HL-60 (cell line): ENCODE measurements around the gene DIP2B.

Source experiments
- DNase-seq, 2 experiments: peaks; one replicate each; pipeline ENCODE4 v3.0.0-alpha.2; 2010 to 2020; ENCODE audit warnings: low read depth in 1 of 2, low spot score in 1 of 2
- H3K27ac ChIP-seq: fragments of 250-450 bp; sonication (Bioruptor Pico); replicated peaks from 2 replicates; pipeline ENCODE4 v1.5.1; 2020; ENCODE audit warnings: mild to moderate bottlenecking, moderate library complexity
- H3K27me3 ChIP-seq: fragments of 250-450 bp; sonication (Bioruptor Pico); 2 replicates; pipeline ENCODE4 v1.5.1; 2021; ENCODE audit warnings: mild to moderate bottlenecking, moderate library complexity; ENCODE audit not compliant: insufficient read depth, poor library complexity, severe bottlenecking
- H3K4me3 ChIP-seq: replicated peaks from 2 replicates; pipeline ENCODE4 v1.5.1; 2011; ENCODE audit warnings: mild to moderate bottlenecking, control low read depth, low read length; ENCODE audit not compliant: insufficient read depth
- CTCF ChIP-seq: IDR thresholded peaks from one replicate; pipeline ENCODE4 v1.5.1; 2011; ENCODE audit warnings: low read length, control low read depth, inconsistent platforms; ENCODE audit not compliant: insufficient read depth
- GABPA ChIP-seq: IDR thresholded peaks from 2 replicates; pipeline ENCODE4 v1.6.1; 2012; ENCODE audit warnings: low read depth
- POLR2AphosphoS5 ChIP-seq: IDR thresholded peaks from 2 replicates; pipeline ENCODE4 v1.6.1; 2012; ENCODE audit warnings: low read depth
- REST ChIP-seq: IDR thresholded peaks from 2 replicates; pipeline ENCODE4 v1.6.1; 2012; ENCODE audit warnings: low read depth; ENCODE audit not compliant: insufficient replicate concordance
- SPI1 ChIP-seq: IDR thresholded peaks from 2 replicates; pipeline ENCODE4 v1.6.1; 2012; ENCODE audit warnings: low read depth, mild to moderate bottlenecking, borderline replicate concordance

The DIP2B gene

GRCh38 chr12:50715174-50715573 is 210.4 kb downstream of the DIP2B start:
- TF ChIP-seq POLR2AphosphoS5 (no peak), REST (no peak), CTCF (no peak), SPI1 (no peak), GABPA (no peak)
- no peak for DNase-seq
- no peaks in the 10 kb centered on the region for H3K27me3 ChIP-seq
- H3K27ac ChIP-seq, result no peak overlapping the region
- H3K4me3 ChIP-seq, result no peak overlapping the region

GRCh38 chr12:50718760-50719159 is 214.0 kb downstream of the DIP2B start:
- Histone ChIP-seq H3K27me3 (no peaks in the 10 kb centered on the region), H3K4me3 (no peak overlapping the region), H3K27ac (no peak overlapping the region)
- no peak for DNase-seq
- no peak for TF ChIP-seq CTCF

GRCh38 chr12:50720085-50720484 is 215.3 kb downstream of the DIP2B start:
- no peak for TF ChIP-seq POLR2AphosphoS5
- TF ChIP-seq REST, result no peak
- TF ChIP-seq SPI1, result no peak
- TF ChIP-seq GABPA, result no peak
- no peak for TF ChIP-seq CTCF
- Histone ChIP-seq H3K4me3 (no peak overlapping the region), H3K27ac (no peak overlapping the region), H3K27me3 (no peaks in the 10 kb centered on the region)
- no peak for DNase-seq

GRCh38 chr12:50720501-50720900 is 215.7 kb downstream of the DIP2B start:
- DNase-seq, result no peak

More at GRCh38 chr12:50720501-50720900, 215.7 kb downstream of the DIP2B start:
- TF ChIP-seq SPI1 (no peak), GABPA (no peak)
- no peak overlapping the region for H3K4me3 ChIP-seq
- H3K27ac ChIP-seq, result no peak overlapping the region
- H3K27me3 ChIP-seq, result no peaks in the 10 kb centered on the region
